AG09309 (cell line): ENCODE measurements around the gene NSMCE1.
A peak's percentile ranks its signal among the peaks of the same experiment; 100 is the strongest.

Experiments used
- DNase-seq: peaks from one replicate; pipeline ENCODE4 v3.0.0-alpha.2; 2010; ENCODE audit warnings: low read depth
- H3K4me3 ChIP-seq: 2 replicates; pipeline ENCODE4 v1.5.1; 2011; ENCODE audit warnings: mild to moderate bottlenecking, low read depth, low read length, moderate library complexity; ENCODE audit not compliant: control insufficient read depth
- CTCF ChIP-seq: IDR thresholded peaks from 2 replicates; pipeline ENCODE4 v1.5.1; 2011; ENCODE audit warnings: mild to moderate bottlenecking, low read depth, low read length, inconsistent platforms; ENCODE audit not compliant: insufficient read depth, control insufficient read depth; ENCODE audit errors: missing control alignments

The NSMCE1 gene

GRCh38 chr16:27188633-27189032 is 79.9 kb downstream of the NSMCE1 start:
- no peak overlapping the region for H3K4me3 ChIP-seq
- no peak for DNase-seq
- TF ChIP-seq CTCF: no peak

DNA sequence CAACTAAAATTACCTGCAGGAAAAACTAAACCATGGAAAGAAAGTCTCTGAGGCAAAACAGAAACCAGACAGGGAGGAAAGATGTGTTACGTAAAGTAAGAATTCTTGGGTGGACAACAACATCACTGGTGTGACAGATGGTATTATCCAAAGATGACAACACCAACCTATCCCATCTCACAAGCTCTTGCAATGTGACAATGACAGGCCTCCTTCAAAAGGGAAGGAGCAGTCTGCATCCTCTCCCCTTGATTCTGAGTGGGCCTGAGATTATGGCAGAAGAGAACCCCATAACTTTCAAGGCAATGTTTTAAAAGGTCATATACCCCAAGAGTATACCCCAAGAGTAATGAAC is 82.8 kb downstream of the NSMCE1 start:
- H3K4me3 ChIP-seq: no peak overlapping the region
- TF ChIP-seq CTCF: no peak
- no peak for DNase-seq

GRCh38 chr16:27182906-27183405 is 85.6 kb downstream of the NSMCE1 start:
- no peak for TF ChIP-seq CTCF
- DNase-seq: no peak
- H3K4me3 ChIP-seq: no peak overlapping the region

- no peak for TF ChIP-seq CTCF
- no peak for DNase-seq
- H3K4me3 ChIP-seq: no peak overlapping the region
Observed at GRCh38 chr16:27181019-27181790, 87.4 kb downstream of the NSMCE1 start.

DNA sequence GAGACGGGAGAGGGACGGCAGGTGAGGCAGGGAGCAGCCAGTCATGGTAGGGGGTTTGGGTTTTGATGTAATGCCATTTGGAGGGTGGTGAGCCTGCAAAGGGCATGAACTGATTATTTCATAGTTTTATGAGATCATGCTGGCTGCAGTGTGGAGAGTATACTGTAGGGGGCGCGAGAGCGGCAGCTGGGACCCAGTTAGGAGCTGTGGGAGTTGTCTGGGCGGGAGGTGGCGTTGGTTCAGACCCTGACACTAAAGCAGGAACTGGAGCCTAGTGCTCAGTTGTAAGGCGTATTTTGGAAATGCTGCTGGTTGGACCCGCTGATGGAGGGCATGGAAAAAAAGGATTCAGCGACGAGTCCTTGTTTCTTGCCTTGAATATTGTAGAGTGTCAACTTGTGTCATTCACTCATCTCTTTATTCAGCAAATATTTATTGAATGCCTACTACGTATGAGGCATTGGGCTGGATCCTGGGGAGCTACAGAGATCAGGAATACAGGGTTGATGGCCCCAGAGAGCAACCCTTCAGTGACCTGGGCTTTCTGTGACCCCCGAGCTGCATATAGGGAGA is 89.0 kb downstream of the NSMCE1 start:
- H3K4me3 ChIP-seq: no peak overlapping the region
- TF ChIP-seq CTCF: peak; percentile 89
- no peak for DNase-seq

DNA sequence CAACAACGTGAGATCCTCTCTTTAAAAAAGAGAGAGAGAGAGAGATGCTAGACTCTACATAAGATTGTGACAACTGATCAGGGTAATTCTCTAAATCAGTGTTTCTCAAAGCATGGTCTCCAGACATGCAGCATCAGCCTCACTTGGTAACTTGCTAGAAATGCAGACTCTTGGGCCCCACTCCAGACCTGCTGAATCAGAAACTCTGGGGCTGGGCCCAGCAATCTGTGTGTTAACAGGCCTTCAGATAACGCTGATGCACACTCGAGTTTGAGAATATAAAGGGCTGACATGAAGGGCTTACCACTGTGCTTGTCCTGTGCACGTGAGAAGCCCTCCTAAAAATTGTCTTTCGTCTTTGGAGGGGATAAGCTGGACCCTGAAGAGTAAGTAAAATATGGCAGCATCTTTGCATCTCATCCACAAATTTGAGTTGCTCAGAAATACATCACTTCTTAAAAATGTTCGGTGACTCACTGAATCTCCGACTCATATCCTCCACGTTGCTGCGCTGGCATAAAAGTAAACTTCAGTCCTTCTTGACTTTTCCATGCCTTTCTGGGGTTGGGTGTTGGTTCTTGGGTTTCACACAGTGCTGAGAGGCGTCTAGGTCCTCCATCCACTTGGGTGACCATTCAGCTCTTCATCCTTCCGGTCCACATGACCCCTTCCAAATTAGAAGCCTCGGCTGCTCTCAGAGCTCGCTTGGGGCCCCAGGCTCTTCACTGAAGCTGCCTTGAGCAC is 91.4 kb downstream of the NSMCE1 start:
- no peak for TF ChIP-seq CTCF
- no peak overlapping the region for H3K4me3 ChIP-seq
- DNase-seq: peak; percentile 31
